Measurements from ENCODE around the gene GCNT1.
"Not testable (repeated sequence)": the region's sequence is repeated elsewhere in the genome, so short reads cannot be mapped to it uniquely, and the experiment has no call there.

The GCNT1 gene

GRCh38 chr9:76458903-76459693 lies at the start of gene GCNT1:
Gene GCNT1 (plus strand): TSS chr9:76459182. CDS start chr9:76502382, 43,200 bp downstream.
- DNase-seq (ENCODE audit: low read depth): peak; percentile 85

- no peak for DNase-seq (ENCODE audit: low read depth)
These were observed 46.3 kb upstream of the GCNT1 start for GRCh38 chr9:76412638-76413037.

- no peak for DNase-seq (ENCODE audit: low read depth)
These were observed 45.3 kb upstream of the GCNT1 start for GRCh38 chr9:76413658-76414057.

- DNase-seq (ENCODE audit: low read depth): peak; percentile 95
These were observed 44.3 kb upstream of the GCNT1 start for GRCh38 chr9:76414661-76415060.

DNA sequence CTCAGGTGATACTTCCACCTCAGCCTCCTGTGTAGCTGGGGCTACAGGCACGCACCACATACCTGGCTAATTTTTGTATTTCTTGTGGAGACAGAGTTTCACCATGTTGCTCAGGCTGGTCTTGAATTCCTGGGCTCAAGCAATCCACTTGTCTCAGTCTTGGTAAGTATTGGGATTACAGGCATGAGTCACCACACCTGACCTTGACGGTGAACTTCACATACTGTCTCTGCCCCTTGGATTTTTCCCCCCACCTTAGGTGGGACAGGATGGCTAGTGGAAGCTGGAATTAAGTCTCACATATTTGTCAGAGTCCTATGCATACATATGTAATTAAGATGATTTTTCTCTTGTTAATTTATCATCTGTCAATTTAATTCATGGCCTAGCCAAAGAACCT lies 43.8 kb upstream of the GCNT1 start:
- DNase-seq (ENCODE audit: low read depth): peak; percentile 82

DNA sequence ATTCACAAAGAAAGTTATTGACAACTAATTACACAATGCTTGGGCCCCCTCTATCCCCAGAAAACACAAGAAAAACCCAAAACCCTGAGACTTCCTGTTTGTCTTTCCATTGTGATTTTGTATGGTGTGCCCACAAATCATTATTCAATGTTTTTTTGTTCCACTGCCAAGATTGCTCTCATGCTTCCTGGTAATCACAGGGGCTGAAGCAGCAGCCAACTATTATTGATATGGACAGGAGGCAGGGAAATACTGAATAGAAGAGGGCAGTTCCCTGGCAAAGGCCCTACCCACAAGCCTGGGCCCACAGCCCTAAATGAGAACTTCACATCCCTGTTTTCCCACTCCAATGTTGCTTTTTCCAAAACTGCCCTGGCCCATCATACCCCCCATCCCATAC lies 43.3 kb upstream of the GCNT1 start:
- peak; percentile 66 for DNase-seq (ENCODE audit: low read depth)

- no peak for DNase-seq (ENCODE audit: low read depth)
These were observed 41.6 kb upstream of the GCNT1 start for GRCh38 chr9:76417394-76417793.

GRCh38 chr9:76419782-76420380 lies 39.1 kb upstream of the GCNT1 start:
- no peak for DNase-seq (ENCODE audit: low read depth)

- DNase-seq (ENCODE audit: low read depth): no peak
These were observed 35.5 kb upstream of the GCNT1 start for GRCh38 chr9:76423216-76424177.

DNA sequence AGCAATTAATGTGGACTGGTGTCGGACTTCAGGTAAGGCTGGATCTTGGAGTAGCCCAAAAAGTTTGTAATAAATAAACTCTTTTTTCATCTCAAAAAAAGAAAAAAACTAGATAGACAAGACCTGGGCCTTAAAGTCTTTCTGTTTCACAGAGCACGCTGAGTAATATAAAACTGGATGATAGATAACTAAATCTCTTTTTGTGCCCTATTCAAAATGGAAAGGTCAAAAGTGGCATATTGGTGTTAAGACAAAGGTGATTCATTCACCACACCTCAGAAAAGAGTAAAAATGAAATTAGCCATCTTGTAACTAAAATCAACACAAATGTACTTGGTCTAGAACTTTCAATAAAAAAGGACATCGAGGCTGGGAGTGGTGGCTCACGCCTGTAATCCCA lies 34.5 kb upstream of the GCNT1 start:
- no peak for DNase-seq (ENCODE audit: low read depth)

- DNase-seq (ENCODE audit: low read depth): no peak
These were observed 33.1 kb upstream of the GCNT1 start for GRCh38 chr9:76425677-76426453.

DNA sequence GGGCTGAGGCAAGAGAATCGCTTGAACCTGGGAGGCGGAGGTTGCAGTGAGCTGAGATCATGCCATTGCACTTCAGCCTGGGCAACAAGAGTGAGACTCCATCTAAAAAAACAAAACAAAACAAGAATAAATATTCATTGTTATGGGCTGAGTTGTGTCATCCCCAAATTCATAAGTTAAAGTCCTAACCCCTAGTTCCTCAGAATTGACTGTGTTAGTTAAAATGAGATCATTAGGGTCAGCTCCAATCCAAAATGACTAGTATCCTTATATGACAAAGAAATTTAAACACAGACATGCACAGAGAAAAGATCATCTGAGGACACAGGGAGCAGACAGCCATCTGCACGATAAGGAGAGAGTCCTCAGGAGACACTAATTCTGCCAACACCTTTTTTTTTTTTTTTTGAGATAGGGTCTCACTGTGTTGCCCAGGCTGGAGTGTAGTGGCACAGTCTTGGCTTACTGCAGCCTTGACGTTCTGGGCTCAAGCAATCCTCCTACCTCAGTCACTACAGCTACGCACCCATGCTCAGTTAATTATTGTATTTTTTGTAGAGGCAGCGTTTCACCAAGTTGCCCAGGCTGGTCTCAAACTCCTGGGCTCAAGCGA lies 32.1 kb upstream of the GCNT1 start:
- no peak for DNase-seq (ENCODE audit: low read depth)

DNA sequence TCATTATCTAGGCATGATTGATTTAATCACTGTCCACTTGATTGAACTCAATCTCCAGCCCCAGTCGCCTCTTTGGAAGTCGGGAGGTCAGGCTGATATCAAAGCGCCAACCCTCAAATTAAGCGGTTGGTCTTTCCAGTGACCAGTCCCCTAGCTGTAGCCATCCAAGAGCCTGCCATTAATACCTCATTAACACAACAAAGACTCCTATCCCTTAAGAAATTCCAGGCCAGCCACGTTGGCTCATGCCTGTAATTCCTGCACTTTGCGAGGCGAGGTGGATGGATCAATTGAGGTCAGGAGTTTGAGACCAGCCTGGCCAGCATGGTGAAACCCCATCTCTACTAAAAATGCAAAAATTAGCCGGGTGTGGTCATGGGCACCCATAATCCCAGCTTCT lies 27.4 kb upstream of the GCNT1 start:
- DNase-seq (ENCODE audit: low read depth): no peak

- no peak for DNase-seq (ENCODE audit: low read depth)
These were observed 25.6 kb upstream of the GCNT1 start for GRCh38 chr9:76433406-76433805.

DNA sequence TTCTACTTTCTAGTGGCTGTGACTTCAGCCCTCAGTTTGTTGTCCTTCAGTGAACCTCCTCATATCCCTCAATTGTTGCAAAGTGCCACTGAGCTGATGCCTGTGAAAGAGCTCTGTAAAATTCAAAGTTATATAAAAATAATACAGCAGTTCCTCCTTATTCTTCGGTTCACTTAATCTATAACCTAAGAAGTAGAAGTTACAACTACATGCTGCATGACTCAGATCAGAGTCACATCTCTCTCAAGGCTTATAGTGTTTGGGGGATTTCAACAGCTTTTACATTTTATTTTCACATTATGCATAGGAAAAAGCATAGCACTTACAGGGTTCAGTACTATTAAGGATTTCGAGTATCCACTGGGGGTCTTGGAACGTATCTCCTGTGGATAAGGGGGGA lies 25.1 kb upstream of the GCNT1 start:
- DNase-seq (ENCODE audit: low read depth): peak; percentile 80

DNA sequence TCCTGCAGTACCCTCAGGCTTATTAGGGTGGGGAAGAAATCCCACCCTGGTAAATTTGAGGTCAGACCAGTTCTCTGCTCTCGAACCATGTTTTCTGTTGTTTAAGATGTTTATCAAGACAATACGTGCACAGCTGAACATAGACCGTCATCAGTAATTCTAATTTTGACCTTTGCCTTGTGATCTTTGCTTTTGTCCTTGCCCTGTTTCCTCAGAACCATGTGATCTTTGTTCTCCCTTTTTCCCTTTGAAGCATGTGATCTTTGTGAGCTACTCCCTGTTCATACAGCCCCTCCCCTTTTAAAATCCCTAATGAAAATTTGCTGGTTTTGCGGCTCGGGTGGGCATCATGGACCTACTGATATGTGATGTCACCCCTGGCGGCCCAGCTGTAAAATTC lies 24.1 kb upstream of the GCNT1 start:
- not testable (repeated sequence) for DNase-seq (ENCODE audit: low read depth)

- not testable (repeated sequence) for DNase-seq (ENCODE audit: low read depth)
These were observed 21.8 kb upstream of the GCNT1 start for GRCh38 chr9:76437017-76437699.

GRCh38 chr9:76438841-76439588 lies 20.0 kb upstream of the GCNT1 start:
- no peak for DNase-seq (ENCODE audit: low read depth)

DNA sequence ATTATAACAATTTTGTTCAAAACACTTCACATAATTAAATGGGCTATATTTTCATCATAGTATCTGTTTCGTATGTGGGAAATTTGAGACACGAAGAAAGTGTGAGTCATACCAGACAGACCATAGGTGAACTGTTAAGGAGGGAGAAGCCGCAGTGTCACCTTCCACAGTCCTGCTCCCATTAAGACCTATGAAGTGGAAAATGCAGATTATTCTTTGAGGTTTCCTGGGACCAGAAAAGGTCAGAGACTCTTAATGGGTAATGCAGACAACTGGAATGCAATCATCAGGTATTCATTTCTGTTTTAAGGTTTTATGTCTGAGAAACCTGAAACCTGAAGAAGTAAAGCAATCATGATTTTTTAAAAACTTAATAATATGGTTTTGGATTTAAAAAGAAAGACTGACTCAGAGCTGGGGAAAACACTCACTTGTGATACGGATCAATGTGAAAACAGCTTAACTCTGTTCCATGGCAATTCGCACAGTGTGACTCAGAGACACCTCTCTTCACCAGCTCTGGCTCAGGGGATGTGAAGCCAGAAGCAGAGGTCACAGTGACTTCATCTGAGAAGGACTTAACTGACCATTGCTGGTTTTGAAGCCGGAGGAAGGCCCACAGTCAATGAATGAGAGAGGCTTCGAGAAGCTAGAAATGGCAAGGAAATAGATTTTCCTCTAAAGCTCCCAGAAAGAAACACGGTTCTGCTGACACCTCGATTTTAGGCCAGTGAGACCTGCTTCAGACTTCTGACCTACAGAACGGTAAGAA lies 17.2 kb upstream of the GCNT1 start:
- peak; percentile 94 for DNase-seq (ENCODE audit: low read depth)
